HUES64 (cell line): ENCODE measurements around the gene GPC6.
A peak's percentile ranks its signal among the peaks of the same experiment; 100 is the strongest.

Experiments
- H3K27ac ChIP-seq: 2 replicates; pipeline ENCODE4 v1.7.0; 2013; ENCODE audit warnings: low read depth, low read length, inconsistent platforms
- H3K27me3 ChIP-seq: 2 replicates; pipeline ENCODE4 v1.6.1; 2013; ENCODE audit warnings: mild to moderate bottlenecking, low read length; ENCODE audit not compliant: insufficient read depth
- H3K36me3 ChIP-seq: 2 replicates; pipeline ENCODE4 v1.6.1; 2013; ENCODE audit warnings: mild to moderate bottlenecking, low read length; ENCODE audit not compliant: insufficient read depth
- H3K4me1 ChIP-seq: 2 replicates; pipeline ENCODE4 v1.6.1; 2013; ENCODE audit warnings: mild to moderate bottlenecking, low read length, moderate library complexity; ENCODE audit not compliant: insufficient read depth
- H3K4me3 ChIP-seq: 2 replicates; pipeline ENCODE4 v1.5.1; 2013; ENCODE audit warnings: mild to moderate bottlenecking, low read length, moderate library complexity
- H3K9ac ChIP-seq: 2 replicates; pipeline ENCODE4 v1.6.1; 2013; ENCODE audit warnings: mild to moderate bottlenecking, low read depth, low read length
- H3K9me3 ChIP-seq: 2 replicates; pipeline ENCODE4 v1.6.1; 2013; ENCODE audit warnings: low read depth, low read length; ENCODE audit not compliant: insufficient read depth
- WGBS: fragments of 150-250, 120-280 bp; methylation state at CpG from one replicate; pipeline ENCODE4 v1.1.7; 2013; ENCODE audit warnings: missing lambda C conversion rate; 5-methylcytosine and 5-hydroxymethylcytosine counted together

GPC6 gene

DNA sequence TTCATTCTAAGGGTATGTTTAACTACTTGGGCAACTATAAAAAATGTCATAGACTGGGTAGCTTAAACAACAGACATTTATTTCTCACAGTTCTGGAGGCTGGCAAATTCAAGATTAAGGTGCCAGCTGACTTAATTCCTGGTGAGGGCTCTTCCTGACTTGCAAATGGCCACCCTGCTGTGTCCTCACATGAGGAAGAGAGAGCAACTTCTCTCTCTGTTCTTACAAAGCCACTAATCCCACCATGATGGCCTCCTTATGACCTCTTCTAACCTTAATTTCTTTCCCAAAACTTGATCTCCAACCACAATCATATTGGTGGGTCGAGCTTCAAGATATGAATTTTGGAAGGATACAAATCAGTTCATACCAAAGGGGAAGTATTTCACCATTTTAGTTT is 853.9 kb downstream of the GPC6 start:
- Histone ChIP-seq H3K27ac (no peak overlapping the region), H3K4me1 (peaks cover 6% of the 10 kb centered on the region), H3K4me3 (no peak overlapping the region), H3K36me3 (no peaks in the 10 kb centered on the region), H3K27me3 (no peaks in the 10 kb centered on the region), H3K9me3 (peaks cover 11% of the 10 kb centered on the region; the same call in 1 of the 2 replicates), H3K9ac (no peak overlapping the region)
- WGBS: 86% methylated on average over 1 of the region's 1 CpG

DNA sequence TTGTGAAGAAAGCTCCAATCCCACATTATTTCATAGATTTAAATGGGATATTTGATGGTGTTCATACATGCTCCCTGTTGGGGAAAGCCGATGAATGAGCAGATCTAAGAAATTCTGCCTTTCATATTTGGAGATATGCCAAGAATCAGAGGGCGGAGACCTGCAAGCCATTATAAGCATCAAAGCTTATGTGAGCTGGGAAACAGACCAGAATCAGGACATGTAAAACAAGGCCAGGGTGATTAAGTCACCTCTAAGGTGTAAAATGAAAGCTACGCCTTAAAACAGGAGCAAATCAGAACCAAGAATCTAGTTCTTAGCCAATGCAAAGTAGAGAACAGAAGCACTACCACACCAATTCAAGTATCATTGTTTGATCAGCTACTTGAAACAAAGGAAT is 860.5 kb downstream of the GPC6 start:
- Histone ChIP-seq H3K36me3 (no peaks in the 10 kb centered on the region), H3K27me3 (no peaks in the 10 kb centered on the region), H3K9ac (no peak overlapping the region), H3K9me3 (no peaks in the 10 kb centered on the region), H3K27ac (no peak overlapping the region), H3K4me1 (no peaks in the 10 kb centered on the region), H3K4me3 (no peak overlapping the region)
- 96% methylated on average over 3 of the region's 3 CpGs for WGBS

DNA sequence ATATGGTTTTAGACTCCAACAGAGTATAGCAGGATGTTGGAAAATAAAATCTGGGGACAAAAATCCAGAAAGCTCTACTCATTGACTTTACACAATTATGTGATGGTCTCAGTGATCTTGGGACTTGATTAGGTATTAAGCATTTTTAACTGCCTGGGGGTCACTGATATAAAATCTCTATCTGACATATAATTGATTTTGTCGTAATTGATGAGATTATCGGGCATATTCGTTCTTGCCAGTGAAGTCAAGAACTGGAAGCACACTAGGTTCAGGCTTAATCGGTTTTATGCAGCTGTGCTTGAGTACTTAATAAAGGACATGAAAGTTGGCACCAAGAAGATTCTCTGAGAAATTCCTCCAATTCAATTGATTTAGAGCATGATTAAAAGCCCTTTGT is 862.1 kb downstream of the GPC6 start:
- H3K36me3 ChIP-seq: no peaks in the 10 kb centered on the region
- H3K9me3 ChIP-seq: peaks cover 4% of the 10 kb centered on the region; the same call in 1 of the 2 replicates
- WGBS: 49% methylated on average over 4 of the region's 4 CpGs
- H3K9ac ChIP-seq: no peak overlapping the region
- H3K27ac ChIP-seq: no peak overlapping the region
- no peaks in the 10 kb centered on the region for H3K4me1 ChIP-seq
- H3K4me3 ChIP-seq: no peak overlapping the region
- H3K27me3 ChIP-seq: no peaks in the 10 kb centered on the region

DNA sequence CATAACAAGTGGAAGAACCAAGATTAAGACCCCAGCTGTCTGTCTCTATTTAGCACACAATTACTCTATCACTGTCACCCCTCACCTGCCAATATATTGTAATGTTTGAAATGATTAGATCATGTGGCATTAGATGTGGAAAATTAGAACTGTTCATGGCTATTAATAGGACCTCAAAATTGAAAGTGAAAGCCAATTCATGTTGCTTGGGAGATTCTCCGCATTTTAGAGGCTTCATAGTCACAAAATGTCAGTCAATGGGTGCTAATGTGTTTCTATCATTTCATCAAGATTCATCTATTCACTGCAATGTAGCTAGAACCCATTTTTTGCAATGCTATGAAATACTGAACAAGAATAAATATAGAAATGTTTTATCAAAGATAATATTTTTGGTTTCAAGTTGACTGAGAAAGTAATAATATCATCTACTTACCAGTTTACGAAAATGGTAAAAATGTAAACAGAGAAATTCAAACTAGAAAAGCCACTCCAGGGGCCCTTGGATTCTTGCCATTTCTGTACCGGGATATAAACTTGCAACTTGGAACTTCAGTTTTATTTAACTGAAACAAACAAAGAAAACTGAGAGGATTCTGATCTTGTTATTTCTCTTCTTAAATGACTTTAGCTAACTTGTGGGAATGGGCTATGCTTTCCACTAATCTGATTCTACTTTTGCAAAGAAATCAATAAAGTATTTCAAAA is 864.3 kb downstream of the GPC6 start:
- Histone ChIP-seq H3K4me3 (no peak overlapping the region), H3K27me3 (no peaks in the 10 kb centered on the region)
- 67% methylated on average over 3 of the region's 3 CpGs for WGBS

DNA sequence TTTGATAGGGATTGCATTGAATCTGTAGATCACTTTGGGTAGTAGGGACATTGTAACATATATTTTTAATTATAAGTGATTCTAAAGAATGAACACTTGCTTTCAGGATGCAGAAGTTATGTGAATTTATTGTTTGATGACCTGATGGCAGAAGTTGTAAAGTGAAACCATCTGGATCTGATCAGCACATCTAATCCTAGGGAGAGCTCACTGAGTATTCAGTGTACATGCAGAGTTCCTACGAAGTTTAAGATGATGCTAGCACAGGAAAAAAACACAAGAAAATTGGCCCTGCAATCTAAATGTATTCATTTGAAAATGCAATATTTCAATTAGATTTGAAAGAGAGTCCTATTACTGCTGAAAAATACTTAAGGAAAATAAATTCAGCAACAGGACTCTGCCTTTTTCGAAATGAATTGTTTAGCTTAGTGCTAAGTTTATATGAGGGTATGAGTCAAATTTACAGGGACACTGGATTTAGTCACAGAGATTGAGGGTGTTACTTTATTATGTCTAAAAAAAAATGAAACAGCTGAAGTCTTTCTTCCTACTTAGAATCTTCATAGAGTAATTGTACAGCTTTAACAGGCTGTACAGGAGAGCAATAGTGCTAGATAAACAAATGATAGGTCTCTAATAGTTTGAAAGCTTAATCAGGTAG is 867.2 kb downstream of the GPC6 start:
- Histone ChIP-seq H3K36me3 (no peaks in the 10 kb centered on the region), H3K27me3 (no peaks in the 10 kb centered on the region), H3K9me3 (peaks cover 4% of the 10 kb centered on the region; the same call in 1 of the 2 replicates), H3K27ac (no peak overlapping the region), H3K4me1 (no peaks in the 10 kb centered on the region), H3K9ac (no peak overlapping the region), H3K4me3 (no peak overlapping the region)
- 93% methylated on average over 2 of the region's 2 CpGs for WGBS

More for the DNA sequence above, 864.3 kb downstream of the GPC6 start:
- no peak overlapping the region for H3K9ac ChIP-seq
- no peaks in the 10 kb centered on the region for H3K4me1 ChIP-seq
- H3K36me3 ChIP-seq: no peaks in the 10 kb centered on the region
- no peak overlapping the region for H3K27ac ChIP-seq
- H3K9me3 ChIP-seq: peaks cover 4% of the 10 kb centered on the region; the same call in 1 of the 2 replicates

DNA sequence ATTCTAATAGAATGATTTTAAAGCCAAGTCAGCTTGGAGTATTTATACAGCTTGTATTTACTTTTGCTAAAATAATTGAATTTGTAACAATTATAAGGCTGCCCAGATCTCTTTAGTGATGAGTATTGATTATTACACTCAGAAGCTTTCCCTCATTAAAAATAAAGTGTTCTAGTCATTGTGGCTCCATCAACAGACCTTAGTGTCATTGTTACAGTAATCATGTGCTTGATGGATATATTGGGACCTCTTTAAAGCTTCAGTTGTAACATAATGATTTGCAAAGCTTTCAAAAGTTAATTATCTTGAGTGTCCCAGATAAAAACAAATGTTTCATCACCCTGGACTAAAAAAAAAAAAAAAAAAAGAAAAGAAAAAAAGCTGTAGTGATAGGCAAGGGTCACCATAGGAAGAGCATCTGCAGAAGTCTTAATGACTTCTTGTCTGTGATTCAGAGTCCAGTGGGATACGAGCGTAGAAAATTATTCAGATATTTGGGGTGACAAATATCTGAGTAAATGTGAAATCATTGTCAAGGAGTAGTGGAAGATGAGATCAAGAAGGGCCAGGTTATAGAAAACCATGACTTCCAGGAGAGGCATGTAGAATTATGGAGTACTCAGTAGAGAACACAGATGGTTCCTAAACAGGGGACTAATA is 883.2 kb downstream of the GPC6 start:
- H3K9me3 ChIP-seq: no peaks in the 10 kb centered on the region
- H3K4me3 ChIP-seq: no peak overlapping the region
- H3K4me1 ChIP-seq: peaks cover 5% of the 10 kb centered on the region; the same call in 1 of the 2 replicates
- no peaks in the 10 kb centered on the region for H3K36me3 ChIP-seq
- 91% methylated on average over 2 of the region's 2 CpGs for WGBS
- H3K27me3 ChIP-seq: no peaks in the 10 kb centered on the region
- no peak overlapping the region for H3K9ac ChIP-seq
- H3K27ac ChIP-seq: no peak overlapping the region

DNA sequence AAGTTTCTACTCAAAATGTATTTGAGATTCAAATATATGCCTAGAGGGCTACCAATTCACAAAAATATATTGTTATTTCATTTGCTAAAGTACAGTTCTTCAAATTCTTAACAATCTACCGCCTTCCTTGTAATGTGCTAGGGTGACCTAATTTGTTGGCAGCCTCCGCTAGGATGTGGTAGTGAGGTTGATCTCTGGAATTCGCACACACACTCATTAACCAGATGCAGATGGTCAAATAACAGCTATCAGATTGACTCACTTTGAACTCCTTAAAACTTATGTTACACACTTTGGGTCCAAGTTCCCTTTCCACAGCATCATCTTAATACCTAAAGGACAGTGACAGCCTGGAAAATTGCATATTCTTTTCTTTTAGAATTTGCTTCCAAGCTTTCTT is 885.6 kb downstream of the GPC6 start:
- WGBS: 95% methylated on average over 2 of the region's 3 CpGs
- H3K4me1 ChIP-seq: peaks cover 8% of the 10 kb centered on the region; the same call in 1 of the 2 replicates

DNA sequence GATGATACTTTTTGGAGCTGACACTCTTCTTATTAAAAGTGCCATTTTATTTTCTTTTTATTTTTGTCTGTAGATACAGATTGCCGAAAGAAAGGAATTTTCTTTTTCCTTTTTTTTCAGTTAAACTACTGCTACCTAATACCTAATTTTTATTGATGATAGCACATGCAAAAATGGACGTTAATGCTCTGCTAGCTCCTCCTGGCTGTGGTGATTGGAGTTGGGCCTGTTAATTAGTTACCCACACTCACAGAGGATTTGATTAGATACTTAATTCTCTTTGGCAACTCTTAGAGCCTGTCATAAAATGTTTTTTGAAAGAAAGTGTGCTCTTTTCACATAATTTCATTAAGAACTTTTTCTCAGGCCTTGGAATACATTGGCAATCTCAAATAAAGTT is 886.1 kb downstream of the GPC6 start:
- H3K9me3 ChIP-seq: no peaks in the 10 kb centered on the region
- no peaks in the 10 kb centered on the region for H3K36me3 ChIP-seq
- no CpG with 5 or more reads among the region's 2 CpGs for WGBS
- H3K27me3 ChIP-seq: no peaks in the 10 kb centered on the region
- H3K4me1 ChIP-seq: peaks cover 8% of the 10 kb centered on the region; the same call in 1 of the 2 replicates
- H3K9ac ChIP-seq: no peak overlapping the region
- no peak overlapping the region for H3K4me3 ChIP-seq
- H3K27ac ChIP-seq: no peak overlapping the region

More for the DNA sequence above, 885.6 kb downstream of the GPC6 start:
- H3K36me3 ChIP-seq: no peaks in the 10 kb centered on the region
- no peak overlapping the region for H3K4me3 ChIP-seq
- H3K27ac ChIP-seq: no peak overlapping the region
- H3K27me3 ChIP-seq: no peaks in the 10 kb centered on the region
- no peaks in the 10 kb centered on the region for H3K9me3 ChIP-seq
- no peak overlapping the region for H3K9ac ChIP-seq

DNA sequence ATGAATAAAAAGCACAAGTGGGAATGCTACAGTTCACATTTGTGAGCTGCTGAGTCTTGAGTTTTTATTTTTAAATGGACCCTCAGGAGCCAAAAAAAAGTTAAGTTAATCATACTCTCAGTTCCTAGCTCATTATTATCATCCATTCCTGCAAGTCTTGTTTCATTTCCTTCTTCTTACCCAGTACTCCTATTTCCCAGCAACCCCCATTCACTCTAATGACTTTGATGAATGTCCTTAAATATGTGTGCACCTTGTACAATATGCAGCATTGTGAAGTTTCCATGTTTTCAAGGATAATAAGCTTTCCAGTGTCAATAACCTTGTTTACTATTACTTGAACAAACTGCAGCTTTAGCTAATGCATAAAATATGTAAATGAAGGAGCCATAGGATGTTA is 886.6 kb downstream of the GPC6 start:
- Histone ChIP-seq H3K27ac (no peak overlapping the region), H3K36me3 (no peaks in the 10 kb centered on the region), H3K9ac (no peak overlapping the region), H3K9me3 (no peaks in the 10 kb centered on the region), H3K4me3 (no peak overlapping the region), H3K27me3 (no peaks in the 10 kb centered on the region), H3K4me1 (peaks cover 8% of the 10 kb centered on the region; the same call in 1 of the 2 replicates)

DNA sequence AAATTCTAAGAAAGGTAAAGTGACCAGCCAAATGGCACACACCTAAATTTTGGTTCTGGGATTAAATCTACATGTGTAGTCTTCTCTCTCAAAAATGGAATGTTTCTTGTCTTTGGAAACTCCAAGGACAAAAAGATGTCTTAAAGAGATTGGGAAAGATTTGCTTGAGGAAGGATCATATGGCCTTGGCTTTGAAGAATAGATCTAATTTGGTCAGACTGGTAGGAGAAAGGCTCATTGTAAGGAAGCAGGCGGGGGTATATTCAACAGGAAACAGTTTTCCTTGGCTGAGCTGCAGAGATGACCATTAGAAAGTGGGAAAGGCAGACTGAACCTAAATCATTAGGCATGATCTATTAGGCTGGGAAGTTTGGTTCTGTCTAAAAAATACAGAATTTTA is 887.6 kb downstream of the GPC6 start:
- no peaks in the 10 kb centered on the region for H3K9me3 ChIP-seq
- 93% methylated on average over 1 of the region's 1 CpG for WGBS
- no peak overlapping the region for H3K9ac ChIP-seq
- H3K4me3 ChIP-seq: no peak overlapping the region
- H3K4me1 ChIP-seq: peaks cover 8% of the 10 kb centered on the region; the same call in 1 of the 2 replicates
- H3K36me3 ChIP-seq: no peaks in the 10 kb centered on the region
- no peak overlapping the region for H3K27ac ChIP-seq
- H3K27me3 ChIP-seq: no peaks in the 10 kb centered on the region

DNA sequence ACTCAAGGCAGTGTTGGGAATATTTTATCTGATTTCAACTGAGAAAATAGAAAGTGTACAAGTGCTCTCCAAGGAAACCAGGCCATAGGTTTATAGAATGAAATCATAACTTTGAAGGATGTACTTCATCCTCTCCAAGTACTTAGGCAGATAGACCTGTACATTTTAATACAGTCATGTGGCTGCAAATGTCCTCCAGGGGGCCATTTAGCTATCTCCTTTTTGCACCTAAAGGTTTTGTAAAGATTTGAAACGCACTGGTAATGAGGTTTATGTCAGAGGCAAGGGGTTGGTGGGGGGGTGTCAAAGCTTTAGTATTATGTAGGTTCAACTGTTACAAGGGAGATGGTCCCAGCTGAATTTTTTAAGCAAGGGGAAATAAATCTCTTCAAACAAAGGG is 888.4 kb downstream of the GPC6 start:
- H3K4me1 ChIP-seq: peaks cover 11% of the 10 kb centered on the region; the same call in 1 of the 2 replicates
- H3K9ac ChIP-seq: peak overlapping the region; percentile 13; the same call in 1 of the 2 replicates
- H3K9me3 ChIP-seq: no peaks in the 10 kb centered on the region
- no peaks in the 10 kb centered on the region for H3K27me3 ChIP-seq
- no peaks in the 10 kb centered on the region for H3K36me3 ChIP-seq
- H3K4me3 ChIP-seq: no peak overlapping the region
- 85% methylated on average over 1 of the region's 1 CpG for WGBS
- H3K27ac ChIP-seq: no peak overlapping the region
